HUES64 (cell line): Measurements from ENCODE around the gene TTC1.

Experiments used
- H3K27ac ChIP-seq: 2 replicates; pipeline ENCODE4 v1.7.0; 2013; ENCODE audit warnings: low read depth, low read length, inconsistent platforms
- H3K27me3 ChIP-seq: 2 replicates; pipeline ENCODE4 v1.6.1; 2013; ENCODE audit warnings: mild to moderate bottlenecking, low read length; ENCODE audit not compliant: insufficient read depth
- H3K36me3 ChIP-seq: 2 replicates; pipeline ENCODE4 v1.6.1; 2013; ENCODE audit warnings: mild to moderate bottlenecking, low read length; ENCODE audit not compliant: insufficient read depth
- H3K4me1 ChIP-seq: 2 replicates; pipeline ENCODE4 v1.6.1; 2013; ENCODE audit warnings: mild to moderate bottlenecking, low read length, moderate library complexity; ENCODE audit not compliant: insufficient read depth
- H3K4me3 ChIP-seq: 2 replicates; pipeline ENCODE4 v1.5.1; 2013; ENCODE audit warnings: mild to moderate bottlenecking, low read length, moderate library complexity
- H3K9ac ChIP-seq: 2 replicates; pipeline ENCODE4 v1.6.1; 2013; ENCODE audit warnings: mild to moderate bottlenecking, low read depth, low read length
- H3K9me3 ChIP-seq: 2 replicates; pipeline ENCODE4 v1.6.1; 2013; ENCODE audit warnings: low read depth, low read length; ENCODE audit not compliant: insufficient read depth
- WGBS: fragments of 150-250, 120-280 bp; methylation state at CpG from one replicate; pipeline ENCODE4 v1.1.7; 2013; ENCODE audit warnings: missing lambda C conversion rate; 5-methylcytosine and 5-hydroxymethylcytosine counted together

The TTC1 gene

DNA sequence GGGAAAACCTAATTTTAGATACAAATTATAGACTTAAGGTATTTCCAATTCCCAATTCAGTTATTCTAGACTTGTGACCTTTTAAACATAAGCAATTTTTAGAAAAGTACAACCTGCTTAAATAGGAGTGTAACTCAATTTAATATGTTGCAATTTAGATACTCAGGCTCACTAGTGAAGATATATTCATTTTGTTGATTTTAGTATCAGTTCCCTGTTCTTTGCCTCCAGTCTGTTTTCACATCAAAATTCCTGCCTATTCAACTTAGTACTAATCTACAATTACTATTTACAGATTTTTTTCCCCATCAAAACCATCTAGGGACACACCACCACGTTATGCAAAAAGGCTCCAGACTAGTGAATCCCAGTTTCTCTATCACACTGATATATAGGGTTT, 79.9 kb downstream of the TTC1 start:
- Histone ChIP-seq H3K36me3 (peaks cover 30% of the 10 kb centered on the region), H3K9ac (no peak overlapping the region), H3K4me3 (no peak overlapping the region), H3K4me1 (peaks cover 10% of the 10 kb centered on the region; the same call in 1 of the 2 replicates), H3K9me3 (no peaks in the 10 kb centered on the region), H3K27ac (no peak overlapping the region), H3K27me3 (no peaks in the 10 kb centered on the region)
- 93% methylated on average over 1 of the region's 1 CpG for WGBS

GRCh38 chr5:160089531-160089930, 80.6 kb downstream of the TTC1 start:
- H3K4me3 ChIP-seq = no peak overlapping the region
- H3K9ac ChIP-seq = no peak overlapping the region
- H3K27me3 ChIP-seq = no peaks in the 10 kb centered on the region
- peaks cover 38% of the 10 kb centered on the region for H3K36me3 ChIP-seq
- H3K4me1 ChIP-seq = peaks cover 7% of the 10 kb centered on the region; the same call in 1 of the 2 replicates
- 95% methylated on average over 2 of the region's 2 CpGs for WGBS
- no peaks in the 10 kb centered on the region for H3K9me3 ChIP-seq
- H3K27ac ChIP-seq = no peak overlapping the region

DNA sequence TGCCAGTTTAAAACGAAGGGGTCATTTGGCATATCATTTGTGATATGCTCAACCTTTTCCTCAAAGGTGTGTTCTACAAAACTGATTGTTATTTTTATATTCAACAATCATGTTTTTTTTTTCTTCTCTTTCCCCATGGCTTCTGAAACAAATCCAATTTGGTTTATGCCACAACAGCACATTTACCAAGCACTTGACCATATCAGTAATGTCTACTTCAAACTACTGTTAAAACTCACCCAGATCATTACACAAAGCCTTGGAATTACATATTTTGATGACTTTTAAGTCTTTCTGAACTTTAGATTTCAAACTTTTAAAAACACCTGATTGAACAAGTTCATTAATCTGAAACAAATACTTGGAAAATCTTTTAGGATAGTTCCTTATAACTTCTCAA, 81.1 kb downstream of the TTC1 start:
- Histone ChIP-seq H3K9ac (no peak overlapping the region), H3K36me3 (peaks cover 39% of the 10 kb centered on the region), H3K4me1 (peaks cover 7% of the 10 kb centered on the region; the same call in 1 of the 2 replicates), H3K4me3 (no peak overlapping the region), H3K9me3 (no peaks in the 10 kb centered on the region), H3K27me3 (no peaks in the 10 kb centered on the region), H3K27ac (no peak overlapping the region)
- 79% methylated on average over 1 of the region's 1 CpG for WGBS

- WGBS = 95% methylated on average over 7 of the region's 7 CpGs
- Histone ChIP-seq H3K4me1 (peaks cover 4% of the 10 kb centered on the region; the same call in 1 of the 2 replicates), H3K36me3 (peaks cover 50% of the 10 kb centered on the region), H3K27ac (peak overlapping the region; percentile 19; the same call in 1 of the 2 replicates), H3K4me3 (no peak overlapping the region), H3K9ac (no peak overlapping the region), H3K9me3 (no peaks in the 10 kb centered on the region), H3K27me3 (no peaks in the 10 kb centered on the region)
These were observed 83.6 kb downstream of the TTC1 start for GRCh38 chr5:160092514-160092913.

GRCh38 chr5:160092960-160093707, 84.2 kb downstream of the TTC1 start:
- no peak overlapping the region for H3K4me3 ChIP-seq
- peaks cover 54% of the 10 kb centered on the region for H3K36me3 ChIP-seq
- no peak overlapping the region for H3K9ac ChIP-seq
- no peaks in the 10 kb centered on the region for H3K4me1 ChIP-seq
- 97% methylated on average over 11 of the region's 11 CpGs for WGBS
- H3K27me3 ChIP-seq = no peaks in the 10 kb centered on the region
- no peaks in the 10 kb centered on the region for H3K9me3 ChIP-seq
- no peak overlapping the region for H3K27ac ChIP-seq

DNA sequence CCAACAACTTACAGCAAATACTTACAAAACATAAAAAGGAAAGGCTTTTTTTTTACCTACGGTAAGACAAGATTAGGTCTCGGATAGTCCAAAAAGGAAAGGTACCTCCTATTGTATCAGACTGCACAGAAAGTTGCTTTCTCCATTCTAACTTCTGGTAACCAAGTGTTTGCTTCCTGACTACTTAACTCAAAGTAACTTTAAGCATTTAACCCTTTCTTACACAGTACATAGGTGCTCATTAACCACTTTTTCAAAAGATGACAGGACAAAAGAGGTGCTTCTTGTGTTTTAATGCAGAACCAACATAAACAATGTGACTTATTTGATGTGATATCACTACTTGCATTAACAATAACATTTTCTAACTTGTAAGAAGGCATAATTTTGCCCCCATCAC, 87.2 kb downstream of the TTC1 start:
- no peaks in the 10 kb centered on the region for H3K9me3 ChIP-seq
- 97% methylated on average over 2 of the region's 2 CpGs for WGBS
- H3K27me3 ChIP-seq = no peaks in the 10 kb centered on the region
- no peak overlapping the region for H3K27ac ChIP-seq
- H3K4me1 ChIP-seq = no peaks in the 10 kb centered on the region
- H3K9ac ChIP-seq = no peak overlapping the region
- H3K4me3 ChIP-seq = no peak overlapping the region
- H3K36me3 ChIP-seq = peaks cover 66% of the 10 kb centered on the region

DNA sequence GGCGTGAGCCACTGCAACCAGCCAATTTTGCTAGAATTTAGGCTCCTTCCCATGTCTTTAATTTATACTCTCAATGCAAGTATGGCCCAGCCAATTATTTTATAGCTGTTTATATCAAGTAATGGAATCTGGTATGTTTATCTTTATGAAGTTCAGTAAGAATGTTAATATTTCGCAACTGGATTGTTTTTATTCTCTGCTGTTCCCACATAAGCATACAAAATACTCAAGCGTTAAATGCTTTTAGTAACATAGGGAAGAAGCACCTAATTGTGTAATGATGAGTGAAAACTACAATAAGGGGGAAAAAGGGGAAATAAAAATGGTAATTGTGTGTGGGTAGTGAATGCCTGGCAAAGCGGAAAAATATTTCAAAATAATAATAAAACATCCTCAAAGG, 89.1 kb downstream of the TTC1 start:
- WGBS = 91% methylated on average over 3 of the region's 4 CpGs
- Histone ChIP-seq H3K36me3 (peaks cover 56% of the 10 kb centered on the region), H3K9me3 (no peaks in the 10 kb centered on the region), H3K4me1 (no peaks in the 10 kb centered on the region), H3K27ac (no peak overlapping the region), H3K27me3 (no peaks in the 10 kb centered on the region), H3K4me3 (no peak overlapping the region), H3K9ac (no peak overlapping the region)

DNA sequence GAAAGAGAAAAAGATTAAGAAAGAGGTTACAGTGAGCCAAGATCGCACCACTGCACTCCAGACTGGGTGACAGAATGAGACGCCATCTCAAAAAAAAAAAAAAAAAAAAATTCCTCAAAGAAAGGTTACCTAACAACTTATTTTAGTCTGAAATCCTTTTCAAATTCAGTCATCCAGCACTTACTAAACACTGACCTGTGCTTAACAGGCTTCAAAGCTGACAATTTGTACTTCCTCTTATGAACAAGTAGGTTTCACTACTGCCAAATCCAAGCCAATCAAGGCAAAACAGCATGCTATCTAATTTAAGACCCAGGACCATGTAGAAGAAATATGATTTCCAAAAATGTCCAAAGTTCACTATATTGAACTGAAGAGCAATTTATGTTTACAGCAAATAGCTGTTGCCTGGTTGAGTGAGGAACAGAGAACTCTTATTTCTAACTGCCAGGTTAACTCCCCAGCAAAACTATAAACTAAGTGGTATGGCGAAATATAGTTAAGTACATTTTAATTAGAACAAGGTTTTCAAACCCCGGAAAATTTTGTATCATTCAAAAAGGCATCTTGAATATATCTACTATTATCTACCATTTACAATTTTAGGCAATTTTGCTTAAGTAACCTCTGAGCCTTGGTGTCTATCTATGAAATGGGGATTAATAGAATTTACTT, 96.9 kb downstream of the TTC1 start:
- Histone ChIP-seq H3K27ac (no peak overlapping the region), H3K9ac (no peak overlapping the region), H3K4me1 (no peaks in the 10 kb centered on the region), H3K36me3 (peaks cover 66% of the 10 kb centered on the region), H3K4me3 (no peak overlapping the region), H3K27me3 (no peaks in the 10 kb centered on the region), H3K9me3 (no peaks in the 10 kb centered on the region)
- 93% methylated on average over 3 of the region's 4 CpGs for WGBS

GRCh38 chr5:160108124-160108523, 99.2 kb downstream of the TTC1 start:
- 98% methylated on average over 2 of the region's 2 CpGs for WGBS
- Histone ChIP-seq H3K9me3 (no peaks in the 10 kb centered on the region), H3K27ac (no peak overlapping the region), H3K9ac (no peak overlapping the region), H3K27me3 (no peaks in the 10 kb centered on the region), H3K4me3 (no peak overlapping the region), H3K36me3 (peaks cover 77% of the 10 kb centered on the region), H3K4me1 (no peaks in the 10 kb centered on the region)
